K562 (cell line): ENCODE measurements around the gene PSMC4. TPM values are rescaled to one million over a fixed set of nuclear protein-coding genes. Genes with fewer than 3 reads are reported as not detected.
A peak's percentile ranks its signal among the peaks of the same experiment; 100 is the strongest.

Source experiments
- CXXC5 ChIP-seq: fragments of 250-450 bp; sonication (Bioruptor Pico); IDR thresholded peaks from 2 replicates; pipeline ENCODE4 v1.8.0; 2022; ENCODE audit warnings: inconsistent platforms, mild to moderate bottlenecking, moderate library complexity
- HDAC8 ChIP-seq: fragments of 450-650 bp; IDR thresholded peaks from 2 replicates; pipeline ENCODE4 v1.6.1; 2016; ENCODE audit warnings: mild to moderate bottlenecking, missing genetic modification characterization, moderate library complexity, missing compliant biosample characterization
- HNRNPUL1 ChIP-seq: fragments of 200-400 bp; formaldehyde crosslinking; IDR thresholded peaks from 2 replicates; pipeline ENCODE4 v1.6.1; 2017; ENCODE audit warnings: low read length
- MIER1 ChIP-seq: fragments of 450-650 bp; IDR thresholded peaks from 2 replicates; pipeline ENCODE4 v1.6.1; 2016; ENCODE audit warnings: antibody characterized with exemption, mild to moderate bottlenecking, low read depth
- NBN ChIP-seq: fragments of 450-650 bp; IDR thresholded peaks from 2 replicates; pipeline ENCODE4 v1.6.1; 2016; ENCODE audit warnings: low read depth, mild to moderate bottlenecking
- POLR2G ChIP-seq: fragments of 200-400 bp; formaldehyde crosslinking; IDR thresholded peaks from 2 replicates; pipeline ENCODE4 v1.6.1; 2017; ENCODE audit warnings: low read depth, mild to moderate bottlenecking, antibody characterized with exemption, low read length, moderate library complexity
- RFX1 ChIP-seq: fragments of 450-650 bp; IDR thresholded peaks from 2 replicates; pipeline ENCODE4 v1.6.1; 2016; ENCODE audit warnings: mild to moderate bottlenecking, moderate library complexity
- SIX5 ChIP-seq, 2 experiments: IDR thresholded peaks; 2 replicates each; pipeline ENCODE4 v1.6.1; 2011; ENCODE audit warnings: low read length in 2 of 2, borderline replicate concordance in 1 of 2, low read depth in 1 of 2, mild to moderate bottlenecking in 1 of 2, moderate library complexity in 1 of 2; ENCODE audit not compliant: insufficient read depth in 1 of 2
- SP2 ChIP-seq: IDR thresholded peaks from 2 replicates; pipeline ENCODE4 v1.6.1; 2011; ENCODE audit warnings: mild to moderate bottlenecking, low read depth, low read length, moderate library complexity; ENCODE audit not compliant: poor library complexity, severe bottlenecking; ENCODE audit errors: extremely low read depth
- TBP ChIP-seq: optimal IDR thresholded peaks from 2 replicates; pipeline ENCODE3; 2011; ENCODE audit warnings: low read depth, low read length, improper control_type of control experiment
- ZC3H11A ChIP-seq: IDR thresholded peaks from 2 replicates; pipeline ENCODE4 v1.6.1; 2012; ENCODE audit warnings: low read depth, low read length, improper control_type of control experiment
- ZNF436 ChIP-seq: fragments of 250-450, 450-650 bp; sonication (Bioruptor Pico); formaldehyde crosslinking; IDR thresholded peaks from 2 replicates; pipeline ENCODE4 v1.7.0; 2020; ENCODE audit warnings: mild to moderate bottlenecking
- polyA plus RNA-seq, 8 experiments: library from polyadenylated mRNA; depleted of rRNA in 4 of 8; stranded (reverse) in 5 of 8; unstranded in 3 of 8; fragments of >200 nt; fragmentation: Nextera tagmentation in 2 of 8; fragmentation: Illumina TruSeq in 1 of 8; extraction: Ambion mirVana in 2 of 8; extraction: Trizol in 1 of 8; gene quantifications; 2 replicates each; pipeline versions ENCODE4 v1.2.1 to v1.2.3, GENCODE V29; 2011 to 2014; ENCODE audit warnings: inconsistent platforms in 1 of 8, missing spikeins in 1 of 8
- total RNA-seq, 7 experiments: library from RNA; depleted of rRNA in 6 of 7; stranded (reverse); fragments of >200 nt in 6 of 7; fragmentation: Illumina TruSeq in 2 of 7; extraction: Trizol in 2 of 7; gene quantifications; 2 replicates each; pipeline versions ENCODE4 v1.2.1 to v1.2.3, GENCODE V29; 2011 to 2021; ENCODE audit warnings: low replicate concordance in 1 of 7
- TF ChIP-seq, protein P1 (sequence below): sonication (generic); formaldehyde crosslinking; IDR thresholded peaks from 2 replicates; pipeline ENCODE4 v1.4.0; 2020; ENCODE audit warnings: mild to moderate bottlenecking, missing genetic modification reagents
- TF ChIP-seq, protein P2 (sequence below): fragments of 250-450 bp; sonication (Bioruptor Pico); IDR thresholded peaks from 2 replicates; pipeline ENCODE4 v1.8.0; 2022; ENCODE audit warnings: moderate library complexity, mild to moderate bottlenecking, inconsistent platforms
- TF ChIP-seq, protein P3 (sequence below), 2 experiments: fragments of 450-650 bp; IDR thresholded peaks; 2 replicates each; pipeline ENCODE4 v1.6.1; 2016; ENCODE audit warnings: mild to moderate bottlenecking in 2 of 2, borderline replicate concordance in 1 of 2, low read depth in 1 of 2, moderate library complexity in 1 of 2

PSMC4 gene
- total and polyA plus RNA-seq, 9 of the 15 experiments (the other 6 are each of a cell fraction or from before 2014, with no cell fraction given) = 45.9 to 475 (median 142) TPM

DNA sequence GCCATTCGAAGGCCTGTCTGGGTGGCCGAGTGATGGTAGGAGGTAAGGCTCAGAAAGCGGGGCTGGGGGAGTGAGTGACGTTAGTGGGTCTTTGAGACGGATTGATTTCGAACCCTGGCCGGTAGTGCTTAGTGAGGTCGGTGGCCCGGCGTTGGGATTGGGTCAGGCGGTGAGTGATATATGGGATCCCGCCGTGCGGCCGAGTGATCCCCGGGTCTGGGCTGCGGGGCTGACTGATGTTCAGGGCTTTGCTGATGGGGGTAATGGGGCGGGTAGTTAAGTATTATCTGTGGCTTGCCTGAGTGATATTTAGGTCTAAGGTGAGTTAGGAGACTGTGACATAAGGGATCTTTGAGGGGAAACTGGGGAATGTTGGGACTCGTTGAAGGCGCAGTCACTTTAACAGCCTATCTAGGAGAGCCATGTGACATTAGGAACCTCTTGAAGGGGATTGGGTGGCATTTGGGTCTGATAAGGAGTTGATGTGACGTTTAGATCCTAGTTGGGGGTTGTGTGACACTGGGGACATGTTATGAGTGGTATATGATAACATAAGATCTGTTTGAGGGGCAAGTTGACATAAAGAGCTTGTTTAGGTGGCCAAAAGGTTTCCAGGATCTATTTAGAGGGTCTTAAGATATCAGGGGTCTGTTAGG lies 543 bp downstream of the PSMC4 start (continued):
- TF ChIP-seq, protein P1, sequence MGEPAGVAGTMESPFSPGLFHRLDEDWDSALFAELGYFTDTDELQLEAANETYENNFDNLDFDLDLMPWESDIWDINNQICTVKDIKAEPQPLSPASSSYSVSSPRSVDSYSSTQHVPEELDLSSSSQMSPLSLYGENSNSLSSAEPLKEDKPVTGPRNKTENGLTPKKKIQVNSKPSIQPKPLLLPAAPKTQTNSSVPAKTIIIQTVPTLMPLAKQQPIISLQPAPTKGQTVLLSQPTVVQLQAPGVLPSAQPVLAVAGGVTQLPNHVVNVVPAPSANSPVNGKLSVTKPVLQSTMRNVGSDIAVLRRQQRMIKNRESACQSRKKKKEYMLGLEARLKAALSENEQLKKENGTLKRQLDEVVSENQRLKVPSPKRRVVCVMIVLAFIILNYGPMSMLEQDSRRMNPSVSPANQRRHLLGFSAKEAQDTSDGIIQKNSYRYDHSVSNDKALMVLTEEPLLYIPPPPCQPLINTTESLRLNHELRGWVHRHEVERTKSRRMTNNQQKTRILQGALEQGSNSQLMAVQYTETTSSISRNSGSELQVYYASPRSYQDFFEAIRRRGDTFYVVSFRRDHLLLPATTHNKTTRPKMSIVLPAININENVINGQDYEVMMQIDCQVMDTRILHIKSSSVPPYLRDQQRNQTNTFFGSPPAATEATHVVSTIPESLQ (CRISPR knock-in tag) = 0 out of 2 replicates have a peak, but pooled peaks have one; percentile 27
- TF ChIP-seq CXXC5 (CRISPR knock-in tag) (no peak), TBP (no peak), RFX1 (no peak), HNRNPUL1 (no peak), SP2 (no peak), ZC3H11A (no peak), POLR2G (no peak), MIER1 (no peak), HDAC8 (tag) (no peak), ZNF436 (CRISPR knock-in tag) (no peak), SIX5 (IDR thresholded peaks at IDR 0.05; ENCODE audit: borderline replicate concordance in 1 of 2, insufficient read depth in 1 of 2, low read depth in 1 of 2, low read length in 2 of 2) (no peak), NBN (no peak)
- TF ChIP-seq, protein P2, sequence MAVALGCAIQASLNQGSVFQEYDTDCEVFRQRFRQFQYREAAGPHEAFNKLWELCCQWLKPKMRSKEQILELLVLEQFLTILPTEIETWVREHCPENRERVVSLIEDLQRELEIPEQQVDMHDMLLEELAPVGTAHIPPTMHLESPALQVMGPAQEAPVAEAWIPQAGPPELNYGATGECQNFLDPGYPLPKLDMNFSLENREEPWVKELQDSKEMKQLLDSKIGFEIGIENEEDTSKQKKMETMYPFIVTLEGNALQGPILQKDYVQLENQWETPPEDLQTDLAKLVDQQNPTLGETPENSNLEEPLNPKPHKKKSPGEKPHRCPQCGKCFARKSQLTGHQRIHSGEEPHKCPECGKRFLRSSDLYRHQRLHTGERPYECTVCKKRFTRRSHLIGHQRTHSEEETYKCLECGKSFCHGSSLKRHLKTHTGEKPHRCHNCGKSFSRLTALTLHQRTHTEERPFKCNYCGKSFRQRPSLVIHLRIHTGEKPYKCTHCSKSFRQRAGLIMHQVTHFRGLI (CRISPR knock-in tag) = no peak
- TF ChIP-seq, protein P3, sequence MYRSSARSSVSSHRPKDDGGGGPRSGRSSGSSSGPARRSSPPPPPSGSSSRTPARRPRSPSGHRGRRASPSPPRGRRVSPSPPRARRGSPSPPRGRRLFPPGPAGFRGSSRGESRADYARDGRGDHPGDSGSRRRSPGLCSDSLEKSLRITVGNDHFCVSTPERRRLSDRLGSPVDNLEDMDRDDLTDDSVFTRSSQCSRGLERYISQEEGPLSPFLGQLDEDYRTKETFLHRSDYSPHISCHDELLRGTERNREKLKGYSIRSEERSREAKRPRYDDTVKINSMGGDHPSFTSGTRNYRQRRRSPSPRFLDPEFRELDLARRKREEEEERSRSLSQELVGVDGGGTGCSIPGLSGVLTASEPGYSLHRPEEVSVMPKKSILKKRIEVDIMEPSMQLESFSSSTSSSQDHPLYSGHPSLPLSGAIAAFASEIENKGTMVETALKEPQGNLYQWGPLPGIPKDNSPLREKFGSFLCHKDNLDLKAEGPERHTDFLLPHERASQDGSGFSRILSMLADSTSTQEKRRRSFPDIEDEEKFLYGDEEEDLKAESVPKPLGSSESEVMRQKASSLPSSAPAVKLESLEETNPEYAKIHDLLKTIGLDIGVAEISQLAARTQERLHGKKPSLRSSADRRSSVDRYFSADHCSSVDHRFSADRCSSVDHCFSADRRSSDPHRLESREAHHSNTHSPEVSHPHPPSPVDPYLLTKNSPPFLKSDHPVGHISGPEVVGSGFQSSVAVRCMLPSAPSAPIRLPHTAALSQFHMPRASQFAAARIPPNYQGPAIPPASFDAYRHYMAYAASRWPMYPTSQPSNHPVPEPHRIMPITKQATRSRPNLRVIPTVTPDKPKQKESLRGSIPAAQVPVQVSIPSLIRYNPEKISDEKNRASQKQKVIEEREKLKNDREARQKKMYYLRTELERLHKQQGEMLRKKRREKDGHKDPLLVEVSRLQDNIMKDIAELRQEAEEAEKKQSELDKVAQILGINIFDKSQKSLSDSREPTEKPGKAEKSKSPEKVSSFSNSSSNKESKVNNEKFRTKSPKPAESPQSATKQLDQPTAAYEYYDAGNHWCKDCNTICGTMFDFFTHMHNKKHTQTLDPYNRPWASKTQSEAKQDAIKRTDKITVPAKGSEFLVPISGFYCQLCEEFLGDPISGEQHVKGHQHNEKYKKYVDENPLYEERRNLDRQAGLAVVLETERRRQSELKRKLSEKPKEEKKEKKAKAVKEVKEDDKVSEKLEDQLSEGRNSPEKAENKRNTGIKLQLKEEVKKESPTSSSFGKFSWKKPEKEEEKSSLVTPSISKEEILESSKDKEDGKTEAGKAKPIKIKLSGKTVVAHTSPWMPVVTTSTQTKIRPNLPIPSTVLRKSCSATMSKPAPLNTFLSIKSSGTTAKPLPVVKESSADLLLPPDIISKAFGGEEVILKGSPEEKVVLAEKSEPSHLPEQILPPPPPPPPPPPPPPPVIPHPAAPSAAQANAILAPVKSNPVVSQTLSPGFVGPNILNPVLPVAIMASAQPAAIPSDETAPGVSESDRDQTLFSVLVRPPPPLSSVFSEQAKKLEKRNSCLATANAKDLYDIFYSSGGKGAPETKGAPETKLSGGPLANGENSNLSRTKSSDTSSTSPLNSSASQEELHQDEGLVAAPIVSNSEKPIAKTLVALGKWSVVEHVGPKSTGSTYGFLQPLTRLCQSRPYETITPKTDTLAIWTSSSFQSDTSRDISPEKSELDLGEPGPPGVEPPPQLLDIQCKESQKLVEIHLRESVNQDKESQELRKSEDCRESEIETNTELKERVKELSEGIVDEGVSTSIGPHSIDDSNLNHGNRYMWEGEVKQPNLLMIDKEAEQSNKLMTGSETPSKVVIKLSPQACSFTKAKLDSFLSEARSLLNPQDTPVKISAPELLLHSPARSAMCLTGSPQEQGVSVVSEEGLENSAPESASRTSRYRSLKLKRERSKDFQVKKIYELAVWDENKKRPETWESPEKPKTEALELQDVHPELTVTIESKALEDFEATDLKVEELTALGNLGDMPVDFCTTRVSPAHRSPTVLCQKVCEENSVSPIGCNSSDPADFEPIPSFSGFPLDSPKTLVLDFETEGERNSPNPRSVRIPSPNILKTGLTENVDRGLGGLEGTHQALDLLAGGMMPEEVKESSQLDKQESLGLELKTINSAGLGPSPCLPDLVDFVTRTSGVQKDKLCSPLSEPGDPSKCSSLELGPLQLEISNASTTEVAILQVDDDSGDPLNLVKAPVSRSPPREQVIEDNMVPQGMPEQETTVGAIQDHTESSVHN (IDR thresholded peaks at IDR 0.05; ENCODE audit: borderline replicate concordance in 1 of 2, low read depth in 1 of 2) = no peak
